HL-60/S4 (cell line): ENCODE measurements around the gene PEA15.

Experiments
- in situ Hi-C: fragments of 300-500 bp; cut with MboI; formaldehyde crosslinking; loops from 2 replicates; pipeline ENCODE4 v1.14.3; 2022; ENCODE audit warnings: low sequenced_read_pairs

PEA15 gene

DNA sequence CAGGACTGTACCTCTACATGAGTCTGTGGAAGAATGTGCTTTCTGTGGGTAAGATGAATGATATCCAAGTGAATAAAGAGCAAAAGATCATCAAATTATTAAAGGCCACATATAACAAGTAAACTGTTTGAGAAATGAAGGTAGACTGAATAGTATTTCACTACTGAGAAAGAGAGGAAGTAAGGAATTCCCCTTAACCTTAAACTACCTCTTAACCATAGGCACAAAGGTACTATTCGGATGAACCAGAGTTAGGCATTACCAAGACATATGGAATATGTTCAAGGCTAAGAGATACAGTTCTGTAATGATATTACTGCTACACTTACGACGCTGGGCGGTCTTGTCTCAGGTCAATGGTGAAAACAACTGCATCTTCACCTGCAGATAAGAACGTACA, 31.6 kb downstream of the PEA15 start:
- in situ Hi-C loops = no loop called here

- in situ Hi-C loops = no loop called here
These were observed 32.4 kb downstream of the PEA15 start for GRCh38 chr1:160237558-160237957.

- in situ Hi-C loops = no loop called here
These were observed 33.2 kb downstream of the PEA15 start for GRCh38 chr1:160238408-160238807.

GRCh38 chr1:160239582-160240299, 34.6 kb downstream of the PEA15 start:
- in situ Hi-C loops = no loop called here

- in situ Hi-C loops = no loop called here
These were observed 38.6 kb downstream of the PEA15 start for GRCh38 chr1:160243767-160244166.

GRCh38 chr1:160244209-160244608, 39.0 kb downstream of the PEA15 start:
- in situ Hi-C loops = no loop called here

DNA sequence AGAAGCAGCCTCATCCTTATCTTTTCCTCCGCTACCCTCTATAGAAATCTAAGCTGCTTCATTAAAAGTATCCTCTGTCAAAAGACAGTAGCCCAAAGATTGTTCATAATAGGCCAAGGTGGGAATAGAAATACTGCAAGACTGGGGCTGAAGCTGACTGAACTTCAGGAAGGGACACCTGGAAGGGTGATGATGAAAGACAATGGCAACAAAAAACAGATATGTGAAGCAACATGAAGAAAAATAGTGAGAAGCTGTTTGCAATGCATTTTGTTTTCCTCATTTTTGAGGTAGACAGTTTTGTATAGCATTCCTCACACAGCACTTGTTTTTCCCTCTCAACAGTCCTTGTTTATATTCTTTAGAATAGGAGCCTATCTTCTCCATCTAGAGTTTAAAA, 40.2 kb downstream of the PEA15 start:
- in situ Hi-C loops = no loop called here

- in situ Hi-C loops = no loop called here
These were observed 41.9 kb downstream of the PEA15 start for GRCh38 chr1:160247053-160247452.

DNA sequence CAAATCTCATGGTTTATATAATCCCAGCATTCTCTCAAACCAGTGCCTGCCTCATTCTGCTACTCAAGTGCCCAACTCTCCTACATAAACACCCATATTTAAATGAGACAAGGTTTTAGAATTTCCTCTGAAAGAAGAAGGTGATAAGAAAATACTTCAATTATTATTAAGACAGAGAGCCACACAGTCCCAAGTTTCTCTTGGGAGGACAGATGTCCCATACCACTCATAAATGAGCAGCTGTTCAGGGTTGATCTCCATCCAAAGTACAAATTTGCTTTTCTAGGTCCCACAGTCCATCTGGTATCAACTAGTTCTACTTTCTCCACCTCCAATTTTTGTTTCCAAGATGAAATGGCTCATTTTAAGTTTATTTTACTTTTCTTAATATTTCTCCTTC, 45.8 kb downstream of the PEA15 start:
- in situ Hi-C loops = loop anchor here (10.0 kb wide), 1 partner anchor 156 kb away; the partner anchor contains the start of gene IGSF8

DNA sequence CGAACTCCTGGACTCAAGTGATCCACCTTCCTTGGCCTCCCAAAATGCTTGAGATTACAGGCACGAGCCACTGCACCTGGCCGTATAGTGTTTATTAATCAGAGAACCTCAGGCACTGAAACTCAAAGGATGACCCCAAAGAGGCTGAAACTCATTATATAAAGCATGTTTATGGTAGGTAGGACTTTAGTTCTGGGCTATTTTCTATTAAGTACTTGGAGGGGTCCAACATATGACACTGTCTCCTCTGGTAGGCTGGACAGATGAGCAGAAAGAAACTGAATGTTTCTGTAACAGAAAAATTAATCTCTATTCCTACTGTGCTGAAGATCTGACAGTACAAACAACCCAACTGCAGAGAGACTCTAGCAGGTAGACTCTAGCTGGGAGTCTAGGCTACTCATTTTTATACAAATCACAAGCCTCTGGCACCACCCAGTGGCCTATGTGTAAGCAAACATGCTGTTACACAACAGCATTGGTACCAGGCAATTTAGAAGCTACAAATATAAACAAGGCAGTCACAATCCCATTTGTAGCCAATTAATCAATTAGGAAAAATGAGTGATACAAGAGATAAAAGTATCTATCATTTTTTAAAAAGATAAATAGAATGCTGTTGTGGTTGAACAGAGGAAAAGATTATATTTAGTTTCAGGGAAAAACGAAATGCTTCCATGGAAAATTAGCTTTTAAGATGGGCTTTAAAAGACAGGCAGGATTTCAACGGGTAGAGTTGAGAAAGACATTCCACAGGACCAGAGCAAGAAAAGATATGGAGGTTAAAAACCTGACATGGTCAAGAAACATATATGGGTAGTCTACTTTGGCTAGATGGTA, 46.7 kb downstream of the PEA15 start:
- in situ Hi-C loops = loop anchor here (10.0 kb wide), 1 partner anchor 157 kb away; the partner anchor contains the start of gene IGSF8

- in situ Hi-C loops = loop anchor here (10.0 kb wide), 1 partner anchor 161 kb away; the partner anchor contains the start of gene IGSF8
These were observed 50.7 kb downstream of the PEA15 start for GRCh38 chr1:160255781-160256300.

DNA sequence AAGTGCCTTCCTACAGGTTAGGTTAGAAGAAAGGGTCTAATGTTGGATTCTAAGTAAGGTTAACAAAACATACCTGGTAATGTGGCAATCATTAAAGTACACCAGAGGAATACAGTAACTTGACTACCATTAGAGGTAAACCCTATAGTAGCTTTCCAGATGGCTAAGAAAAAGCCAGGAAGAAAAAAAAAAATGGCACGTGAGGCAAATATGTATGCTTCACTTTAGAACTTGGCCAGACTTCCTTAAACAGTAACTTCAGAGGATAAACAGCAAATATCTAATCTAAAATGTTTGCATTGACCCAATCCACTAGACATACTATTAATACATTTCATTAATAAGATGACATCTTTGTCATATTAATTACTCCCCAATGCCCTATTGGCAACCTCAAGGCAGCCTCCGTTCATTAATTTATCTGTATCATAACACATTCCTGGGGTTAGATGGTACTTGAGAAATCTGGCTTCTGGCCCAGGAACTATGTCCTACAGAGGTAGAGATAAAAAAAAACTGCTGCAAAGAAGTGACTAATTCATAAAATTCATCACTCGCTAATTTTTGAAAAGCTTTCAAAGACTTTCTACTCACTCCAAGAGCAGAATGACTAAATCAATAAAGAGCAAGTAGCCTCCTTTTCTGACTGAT, 51.3 kb downstream of the PEA15 start:
- in situ Hi-C loops = loop anchor here (10.0 kb wide), 1 partner anchor 162 kb away; the partner anchor contains the start of gene IGSF8

- in situ Hi-C loops = loop anchor here (10.0 kb wide), 1 partner anchor 163 kb away; the partner anchor contains the start of gene IGSF8
These were observed 52.3 kb downstream of the PEA15 start for GRCh38 chr1:160257411-160258015.

DNA sequence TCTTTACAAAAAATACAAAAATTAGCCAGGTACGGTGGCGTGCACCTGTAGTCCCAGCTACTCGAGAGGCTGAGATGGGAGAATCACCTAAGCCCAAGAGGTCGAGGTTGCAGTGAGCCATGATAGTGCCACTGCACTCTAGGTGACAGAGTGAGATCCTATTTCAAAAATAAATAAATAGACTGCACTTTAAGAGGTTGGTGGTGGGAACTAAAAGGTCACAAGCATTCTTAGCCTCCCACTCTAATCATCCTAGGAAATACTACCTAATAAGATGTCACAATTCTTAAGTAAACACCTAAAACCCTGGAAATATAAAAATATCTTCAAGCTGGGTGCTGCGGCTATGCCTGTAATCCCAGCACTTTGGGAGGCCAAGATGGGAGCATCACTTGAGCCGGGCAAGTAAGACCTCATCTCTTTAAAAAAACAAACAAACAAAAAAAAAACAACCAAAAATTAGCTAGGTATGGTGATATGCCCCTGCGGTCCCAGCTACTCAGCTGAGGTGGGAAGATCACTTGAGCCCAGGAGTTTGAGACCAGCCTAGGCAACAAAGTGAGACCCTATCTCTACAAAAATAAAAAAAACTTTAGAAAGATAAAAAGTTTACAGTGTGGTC, 53.1 kb downstream of the PEA15 start:
- in situ Hi-C loops = loop anchor here (10.0 kb wide), 1 partner anchor 163 kb away; the partner anchor contains the start of gene IGSF8

GRCh38 chr1:160260406-160261382, 55.5 kb downstream of the PEA15 start:
- in situ Hi-C loops = no loop called here

DNA sequence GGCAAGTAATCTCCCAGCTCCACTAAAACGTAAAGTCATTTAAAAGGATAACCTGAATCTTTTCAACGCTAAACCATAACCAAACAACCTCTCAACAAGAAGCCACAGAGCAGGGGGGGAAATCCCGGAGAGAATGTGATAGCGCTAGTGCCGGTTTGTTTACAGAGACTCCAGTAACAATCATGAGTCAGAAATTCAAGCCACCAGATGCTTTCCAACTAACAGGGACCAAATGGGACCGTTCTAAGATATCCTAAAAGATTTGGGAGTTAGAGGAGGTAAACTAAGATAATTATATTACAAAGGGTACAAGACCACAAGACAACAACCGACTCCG, 56.3 kb downstream of the PEA15 start:
- in situ Hi-C loops = no loop called here

- in situ Hi-C loops = no loop called here
These were observed 57.0 kb downstream of the PEA15 start, which contains the start of gene DCAF8 for GRCh38 chr1:160261893-160262794. DCAF8 (minus strand) TSS chr1:160262549; CDS start chr1:160244008, 18,541 bp downstream.

DNA sequence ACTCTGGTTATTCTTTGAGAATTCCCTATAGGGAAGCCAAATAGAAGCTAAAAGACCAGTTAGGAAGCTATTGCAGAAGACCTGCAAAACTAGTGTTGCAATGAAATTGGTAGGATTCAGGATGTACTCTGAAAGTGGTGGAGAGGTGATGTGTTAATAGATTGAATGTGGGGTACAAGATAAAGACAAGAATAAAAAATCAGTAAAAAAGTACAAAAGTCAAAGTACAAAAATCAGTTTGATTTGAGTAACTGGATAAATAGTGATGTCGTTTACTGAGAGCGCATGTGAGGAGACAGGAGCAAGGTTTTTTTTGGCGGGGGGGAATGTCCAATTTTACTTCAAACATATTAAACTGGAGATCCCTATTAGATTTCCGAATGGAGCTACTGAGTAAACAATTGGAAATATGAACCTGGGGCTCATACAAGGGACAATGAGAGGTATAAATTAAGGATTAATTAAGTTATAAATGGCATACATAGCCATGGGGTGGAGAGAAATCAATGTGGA, 59.7 kb downstream of the PEA15 start:
- in situ Hi-C loops = no loop called here
